Adrenal gland (tissue), 12 donors: ENCODE measurements around the gene UCN. TPM values are rescaled to one million over a fixed set of nuclear protein-coding genes. Genes with fewer than 3 reads are reported as not detected.
"Not testable (repeated sequence)": the region's sequence is repeated elsewhere in the genome, so short reads cannot be mapped to it uniquely, and the experiment has no call there.

Experiments used
- DNase-seq, 7 donors: peaks; one replicate each; pipeline ENCODE4 v3.0.0-alpha.2; 2019 to 2020
- H3K27ac ChIP-seq, 5 donors: fragments of 200-600 bp; sonication (generic) in 4 of 5; 1 replicate in 3 of 5; 2 replicates in 2 of 5; pipeline versions ENCODE4 v1.5.1 to v1.8.0; 2016 to 2020; ENCODE audit warnings: mild to moderate bottlenecking in 1 of 5
- H3K27me3 ChIP-seq: fragments of 200-600 bp; 2 replicates; pipeline ENCODE4 v1.8.0; 2021
- H3K36me3 ChIP-seq, 2 donors: fragments of 200-600 bp; replicated peaks in 1 of 2; 1 replicate in 1 of 2; 2 replicates in 1 of 2; pipeline versions ENCODE4 v1.5.1 to v1.8.0; 2018 to 2022
- H3K4me1 ChIP-seq, 2 donors: fragments of 200-600 bp; replicated peaks in 1 of 2; 1 replicate in 1 of 2; 2 replicates in 1 of 2; pipeline versions ENCODE4 v1.5.1 to v1.8.0; 2018 to 2021
- H3K4me3 ChIP-seq, 4 donors: fragments of 200-600 bp; sonication (generic) in 3 of 4; one replicate each; pipeline ENCODE4 v1.5.1; 2016 to 2018
- H3K9me3 ChIP-seq, 3 donors: fragments of 200-600 bp; sonication (generic) in 1 of 3; replicated peaks in 1 of 3; 1 replicate in 2 of 3; 2 replicates in 1 of 3; pipeline versions ENCODE4 v1.5.1 to v1.8.0; 2016 to 2021
- CTCF ChIP-seq, 6 experiments: fragments of 450-650 bp in 4 of 6; fragments of 200-600 bp in 2 of 6; sonication (generic) in 1 of 6; IDR thresholded peaks; 1 replicate in 5 of 6; 2 replicates in 1 of 6; pipeline versions ENCODE4 v1.5.1 to v1.8.0; 2016 to 2021; ENCODE audit warnings: antibody characterized with exemption in 6 of 6, mild to moderate bottlenecking in 2 of 6, moderate library complexity in 1 of 6
- POLR2A ChIP-seq, 2 donors: fragments of 450-650 bp; IDR thresholded peaks; one replicate each; pipeline ENCODE4 v1.6.1; 2017; ENCODE audit warnings: antibody characterized with exemption in 2 of 2, mild to moderate bottlenecking in 2 of 2, moderate library complexity in 1 of 2
- WGBS, 4 donors: extraction: QIAGEN DNeasy Blood & Tissue Kit in 2 of 4; methylation state at CpG; one replicate each; pipeline versions ENCODE4 v1.1.5 to v1.1.7; 2013 to 2017; 5-methylcytosine and 5-hydroxymethylcytosine counted together
- intact Hi-C, 2 donors: fragments of 100-400 bp; cut with DNase I; formaldehyde crosslinking; loops; one replicate each; pipeline versions ENCODE4 v1.14.1 to v1.15.0; 2022 to 2023
- polyA plus RNA-seq, 3 donors: library from polyadenylated mRNA; stranded (reverse); fragments of 200-250 nt in 2 of 3; fragments of 350-450 nt in 1 of 3; fragmentation: Illumina TruSeq in 1 of 3; extraction: RNeasy Lipid Tissue Mini Kit (QIAGEN cat#74804) in 1 of 3; gene quantifications; one replicate each; pipeline ENCODE4 v1.2.3, GENCODE V29; 2013 to 2014
- total RNA-seq, 9 donors: library from RNA; depleted of rRNA in 4 of 9; stranded (reverse); fragments of >200 nt in 4 of 9; fragments of 120-200 nt in 1 of 9; fragmentation: NEBNext Ultra II Directional in 1 of 9; extraction: Animal tissue kit (Norgen Biotek cat#: 25700) in 1 of 9; gene quantifications; one replicate each; pipeline versions ENCODE4 v1.1.0 to v1.2.4, GENCODE V29; 2013 to 2023
- donor health status: healthy with polysubstance abuse.
- donor health status: Bipolar disorder and iron deficiency.
- donor health status: DM: yes; HTN: yes; CAD: no.
- donor health status: DM: no; HTN: no; CAD: no.
- donor health status: DM: no; HTN: no; CAD: no.
- donor health status: DM: yes; HTN: yes; CAD: no.

The UCN gene
- total and polyA plus RNA-seq, 12 donors: 0.42 to 14.9 (median 4.0) TPM

- H3K4me1 ChIP-seq: peaks cover 34 to 35% of the 10 kb centered on the region in 2 donors
- intact Hi-C loops: no loop called here
- no peaks in the 10 kb centered on the region for H3K27me3 ChIP-seq
- DNase-seq: peak; percentile 90 to 98 (median 97)
- H3K9me3 ChIP-seq: no peaks in the 10 kb centered on the region
- no peak overlapping the region for H3K4me3 ChIP-seq
- H3K36me3 ChIP-seq: peaks cover 0 to 4% of the 10 kb centered on the region in 2 donors
- WGBS, 4 donors: 16 to 39% (median 33%) methylated on average over 4 to 8 of the region's 8 CpGs
- H3K27ac ChIP-seq: peak overlapping the region; percentile 25 to 99 (median 94)
- peak; percentile 34 to 77 (median 62) for TF ChIP-seq CTCF (IDR thresholded peaks at IDR 0.05)
- TF ChIP-seq POLR2A (IDR thresholded peaks at IDR 0.05): peak in 1 of 2 donors; percentile 84
These were observed 12.8 kb upstream of the UCN start for GRCh38 chr2:27320958-27321543.

- H3K9me3 ChIP-seq, H3K27ac ChIP-seq, H3K4me3 ChIP-seq, intact Hi-C loops, H3K27me3 ChIP-seq, DNase-seq, H3K36me3 ChIP-seq: not testable (repeated sequence)
- H3K4me1 ChIP-seq: peaks cover 34 to 35% of the 10 kb centered on the region in 2 donors
- 82 to 86% (median 84%) methylated on average over 15 of the region's 15 CpGs for WGBS, 4 donors
These were observed 11.6 kb upstream of the UCN start for GRCh38 chr2:27319839-27320238.

GRCh38 chr2:27316655-27317412, 8.6 kb upstream of the UCN start:
- H3K36me3 ChIP-seq: no peaks in the 10 kb centered on the region
- H3K27ac ChIP-seq: no peak overlapping the region
- no peaks in the 10 kb centered on the region for H3K27me3 ChIP-seq
- H3K4me3 ChIP-seq: no peak overlapping the region
- WGBS, 4 donors: 72 to 85% (median 75%) methylated on average over 7 to 12 of the region's 12 CpGs
- intact Hi-C loops: no loop called here
- TF ChIP-seq CTCF (IDR thresholded peaks at IDR 0.05) (no peak), POLR2A (IDR thresholded peaks at IDR 0.05) (no peak)
- DNase-seq: peak in 2 of 7 donors; percentile 44 to 47
- peaks cover 14 to 15% of the 10 kb centered on the region in 2 donors for H3K4me1 ChIP-seq
- H3K9me3 ChIP-seq: no peaks in the 10 kb centered on the region

- Histone ChIP-seq H3K4me1 (no peaks in the 10 kb centered on the region), H3K9me3 (no peaks in the 10 kb centered on the region), H3K36me3 (no peaks in the 10 kb centered on the region), H3K27ac (no peak overlapping the region), H3K4me3 (no peak overlapping the region), H3K27me3 (no peaks in the 10 kb centered on the region)
- WGBS, 4 donors: 76 to 81% (median 79%) methylated on average over 8 of the region's 8 CpGs
- no peak for TF ChIP-seq POLR2A (IDR thresholded peaks at IDR 0.05)
- no peak for TF ChIP-seq CTCF (IDR thresholded peaks at IDR 0.05)
- DNase-seq: no peak
- intact Hi-C loops: no loop called here
These were observed 6.9 kb upstream of the UCN start for GRCh38 chr2:27315122-27315521.
